Activated CD8-positive, alpha-beta memory T cell treated with anti-CD3 and anti-CD28 coated beads, Interleukin-2, amount 50 U/mL, for 4 hours (primary cell): ENCODE measurements around the gene VGF.

ENCODE experiments used
- DNase-seq: peaks from one replicate; pipeline ENCODE4 v3.0.0-alpha.2; 2020

The VGF gene

DNA sequence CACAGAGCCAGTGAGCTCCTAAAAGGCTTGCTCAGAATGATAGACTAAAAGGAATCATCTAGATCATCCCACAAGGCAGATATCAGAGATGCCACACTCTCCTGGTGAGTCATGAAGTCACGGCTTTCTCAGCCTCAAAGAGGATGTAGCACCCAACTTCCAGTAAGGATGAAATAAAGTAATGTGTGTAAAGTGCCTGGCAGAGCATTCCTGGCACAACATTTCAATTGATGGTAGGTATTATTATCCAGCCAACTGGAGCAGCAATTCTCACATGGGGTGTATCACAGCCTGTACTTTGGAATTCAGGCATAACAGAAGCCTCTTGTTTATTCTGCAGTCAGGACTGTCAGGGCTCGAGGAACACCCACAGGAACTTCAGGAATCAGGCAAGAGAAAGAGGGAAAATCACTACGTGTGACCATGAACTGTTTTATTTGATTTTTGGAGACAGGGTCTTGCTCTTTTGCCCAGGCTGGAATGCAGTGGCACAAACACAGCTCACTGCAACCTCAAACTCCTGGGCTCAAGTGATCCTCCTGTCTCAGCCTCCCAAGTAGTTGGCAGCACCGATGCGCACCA, 20.0 kb upstream of the VGF start:
- DNase-seq = no peak

DNA sequence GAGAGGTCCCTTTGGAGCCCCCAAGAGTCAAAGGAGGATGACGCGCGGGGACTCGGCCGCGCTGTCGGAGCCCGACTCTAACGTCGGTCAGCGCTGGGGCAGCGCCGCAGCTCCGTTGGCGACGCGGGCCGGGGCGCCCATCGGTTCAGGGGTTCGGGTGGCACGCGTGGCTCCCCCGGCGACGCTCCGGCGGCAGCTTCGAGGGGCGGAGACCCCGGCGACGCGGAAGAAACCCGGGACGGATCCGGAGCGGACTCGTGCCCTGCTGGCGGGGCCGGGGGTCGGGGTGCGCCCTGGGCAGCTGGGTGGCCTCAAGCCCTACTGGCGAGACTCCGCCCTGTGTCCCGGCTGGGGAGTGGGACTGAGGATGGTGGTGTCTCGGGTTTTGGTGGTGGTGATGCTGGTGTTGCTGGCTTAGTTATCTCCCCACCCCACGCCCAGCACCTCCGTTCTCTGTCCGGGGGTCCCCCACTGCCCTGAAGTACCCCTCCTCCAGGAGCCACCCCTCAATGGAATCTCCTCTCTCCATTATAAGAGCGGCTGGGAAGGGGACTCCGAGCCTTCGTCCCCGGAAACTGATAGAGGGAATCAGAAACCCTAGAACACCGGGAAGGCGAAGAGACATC, 14.9 kb upstream of the VGF start, which contains the start of gene NAT16:
TSS of gene NAT16 (minus strand) at position 164 of the 626 bp plus-strand sequence. CDS start 5,486 bp downstream, outside the sequence.
- no peak for DNase-seq

DNA sequence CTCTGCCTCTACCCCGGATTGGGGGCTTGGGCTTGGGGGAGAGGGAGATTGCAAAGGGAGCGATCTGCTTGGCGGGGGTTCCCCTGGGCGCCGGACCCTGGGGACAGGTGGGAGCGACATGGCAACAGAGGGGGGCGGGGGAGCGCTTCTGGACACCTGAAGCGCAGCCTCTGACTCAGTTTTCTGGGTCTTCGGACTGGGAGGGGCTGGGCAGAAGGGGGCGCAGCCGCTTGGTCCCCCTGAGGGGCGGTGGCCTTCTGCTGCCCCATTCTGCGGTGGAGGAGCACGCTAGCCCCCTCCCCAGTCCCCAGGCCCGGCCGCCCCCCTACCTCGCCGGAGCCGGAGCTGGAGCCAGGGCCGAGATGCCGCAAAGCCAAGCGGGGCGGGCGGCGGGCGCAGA, 14.3 kb upstream of the VGF start:
- DNase-seq = no peak

DNA sequence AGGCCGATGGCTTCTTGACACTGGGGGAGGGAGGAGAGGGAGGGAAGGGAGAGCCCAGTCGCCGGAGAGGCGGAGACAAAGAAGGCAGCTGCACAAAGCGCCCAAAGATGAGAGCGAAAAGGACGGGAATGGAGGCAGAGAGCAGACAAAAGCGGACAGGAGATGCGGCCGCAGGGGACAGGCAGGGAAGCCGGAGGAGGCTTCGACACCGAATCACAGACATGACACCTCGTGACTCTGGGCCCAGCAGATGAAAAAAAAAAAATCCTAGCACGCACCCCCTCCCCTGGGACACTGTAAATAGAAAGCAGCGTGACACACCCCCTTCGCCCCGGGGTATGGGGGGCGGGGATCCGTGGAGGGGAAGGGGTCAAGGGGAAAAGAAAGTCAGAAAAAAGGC, 13.7 kb upstream of the VGF start:
- DNase-seq = no peak

DNA sequence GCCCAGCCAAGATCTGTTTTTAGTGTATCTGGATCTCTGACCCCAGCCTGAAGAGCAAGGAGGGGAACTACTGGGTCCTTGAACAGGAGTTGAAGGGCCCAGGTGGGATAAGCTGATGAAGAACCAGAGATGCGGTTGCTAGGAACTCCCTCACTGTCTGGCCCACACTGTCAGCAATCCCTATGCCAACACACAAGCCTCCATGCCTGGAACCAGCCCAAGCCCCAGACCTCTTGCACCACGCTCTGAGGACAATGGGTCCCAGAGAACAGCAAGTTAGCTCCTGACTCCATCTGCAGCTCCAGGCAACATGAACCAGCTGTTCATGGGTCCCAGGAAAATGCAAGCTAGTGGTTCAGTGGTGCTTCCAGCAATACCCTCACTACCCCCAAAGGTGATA, 12.3 kb upstream of the VGF start:
- DNase-seq = no peak

DNA sequence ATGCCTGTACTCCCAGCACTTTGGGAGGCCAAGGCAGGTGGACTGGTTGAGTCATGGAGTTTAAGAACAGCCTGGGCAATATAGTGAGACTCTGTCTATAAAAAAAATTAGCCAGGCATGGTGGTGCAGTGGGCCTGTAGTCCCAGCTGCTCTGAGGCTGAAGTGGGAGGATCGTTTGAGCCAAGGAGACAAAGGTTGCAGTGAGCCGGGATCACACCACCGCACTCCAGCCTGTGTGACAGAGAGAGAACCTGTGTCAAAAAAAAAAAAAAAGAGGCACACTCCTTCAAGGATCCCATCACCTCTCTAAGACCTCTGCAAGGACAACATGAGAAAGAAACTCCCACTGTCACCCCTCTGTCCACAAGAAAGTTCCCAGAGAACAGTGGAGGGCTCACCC, 10.3 kb upstream of the VGF start:
- no peak for DNase-seq

DNA sequence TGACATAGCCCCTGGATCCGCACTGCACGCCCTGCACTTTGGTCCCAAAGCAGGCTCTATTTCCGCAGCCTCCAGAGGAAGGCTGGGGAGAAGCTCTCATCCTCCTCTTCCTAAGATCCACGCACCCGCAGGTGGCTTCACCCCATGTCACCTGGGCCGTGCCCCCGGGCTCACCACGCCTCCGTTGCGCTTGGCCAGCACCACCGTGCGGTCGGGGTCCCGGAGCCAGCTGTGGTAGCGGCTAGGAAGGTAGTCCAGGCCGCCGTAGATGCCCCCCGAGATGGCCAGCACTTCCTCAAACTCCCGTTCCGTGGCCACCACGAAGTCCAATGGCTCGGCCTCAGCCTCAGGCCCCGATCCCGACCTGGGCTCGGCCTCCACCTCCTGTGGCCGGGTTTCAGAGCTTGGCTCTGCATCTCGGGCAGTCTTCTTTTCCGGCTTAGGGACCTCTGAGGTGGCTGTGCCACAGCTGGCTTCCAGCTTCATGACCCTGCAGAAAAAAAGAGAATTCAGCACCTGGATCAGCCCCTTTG, 9.0 kb upstream of the VGF start:
- no peak for DNase-seq

DNA sequence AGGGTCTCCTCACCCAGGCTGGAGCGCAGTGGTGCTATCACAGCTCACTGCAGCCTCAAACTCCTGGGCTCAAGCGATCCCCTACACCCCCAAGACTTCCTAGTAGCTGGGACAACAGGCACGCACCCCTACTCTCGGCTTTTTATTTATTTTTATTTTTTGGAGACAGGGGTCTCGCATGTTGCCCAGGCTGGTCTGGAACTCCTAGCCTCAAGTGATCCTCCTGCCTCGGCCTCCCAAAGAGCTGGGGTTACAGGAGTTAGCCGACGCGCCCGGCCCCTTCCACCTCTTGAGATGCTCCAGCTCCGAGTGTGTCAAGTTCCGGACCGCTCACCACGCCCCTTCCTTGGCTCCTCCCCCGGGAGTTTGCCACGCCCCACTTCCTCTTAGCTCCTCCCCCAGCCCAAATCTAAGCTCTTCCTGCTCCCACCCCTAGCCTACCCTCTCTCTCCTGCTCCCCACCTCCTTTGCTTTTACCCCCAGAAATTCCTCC, 8.4 kb upstream of the VGF start:
- DNase-seq = peak; percentile 59

DNA sequence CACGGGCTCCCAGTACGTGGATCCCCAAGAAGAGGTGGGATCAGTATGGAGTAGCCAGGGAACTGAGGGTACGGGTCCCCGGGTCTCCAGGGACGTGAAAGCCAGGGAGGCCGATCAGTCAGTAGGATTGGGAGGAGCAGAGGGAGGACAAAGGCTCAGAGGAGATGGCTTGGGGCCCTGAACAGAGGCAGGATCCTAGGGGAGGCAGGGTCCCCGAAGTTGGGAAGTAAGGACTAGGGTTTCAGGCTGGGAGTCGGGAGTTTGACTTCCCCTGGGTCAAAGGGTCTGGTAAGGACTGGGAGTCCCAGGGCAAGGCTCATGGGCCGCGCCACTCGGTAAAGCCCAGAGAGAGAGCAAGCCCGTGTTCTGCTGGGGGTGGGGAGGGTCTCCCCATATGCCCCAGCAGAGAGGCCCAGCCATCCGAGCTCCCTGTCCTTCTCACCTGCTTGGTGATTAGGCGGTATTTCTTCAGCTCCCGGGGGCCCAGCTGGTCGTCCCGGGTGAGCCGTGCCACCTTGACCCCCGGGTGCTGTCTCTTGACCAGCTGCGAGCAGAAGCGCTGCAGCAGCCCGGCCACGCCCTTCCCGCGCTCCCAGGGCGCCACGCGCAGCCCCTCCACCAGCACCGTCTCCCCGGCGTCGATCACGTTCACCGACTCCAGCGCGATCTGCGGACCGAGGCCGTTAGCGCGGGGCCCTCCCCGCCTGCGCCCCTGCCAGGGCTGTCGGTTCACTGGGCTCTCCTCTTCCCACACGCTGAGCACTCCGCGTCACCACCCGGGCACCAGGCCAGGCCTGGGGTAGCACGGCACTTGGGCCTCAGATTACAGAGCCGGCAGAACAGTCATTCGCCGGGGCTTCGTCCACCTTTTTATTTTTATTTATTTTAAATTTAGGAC, 7.7 kb upstream of the VGF start:
- DNase-seq = no peak

DNA sequence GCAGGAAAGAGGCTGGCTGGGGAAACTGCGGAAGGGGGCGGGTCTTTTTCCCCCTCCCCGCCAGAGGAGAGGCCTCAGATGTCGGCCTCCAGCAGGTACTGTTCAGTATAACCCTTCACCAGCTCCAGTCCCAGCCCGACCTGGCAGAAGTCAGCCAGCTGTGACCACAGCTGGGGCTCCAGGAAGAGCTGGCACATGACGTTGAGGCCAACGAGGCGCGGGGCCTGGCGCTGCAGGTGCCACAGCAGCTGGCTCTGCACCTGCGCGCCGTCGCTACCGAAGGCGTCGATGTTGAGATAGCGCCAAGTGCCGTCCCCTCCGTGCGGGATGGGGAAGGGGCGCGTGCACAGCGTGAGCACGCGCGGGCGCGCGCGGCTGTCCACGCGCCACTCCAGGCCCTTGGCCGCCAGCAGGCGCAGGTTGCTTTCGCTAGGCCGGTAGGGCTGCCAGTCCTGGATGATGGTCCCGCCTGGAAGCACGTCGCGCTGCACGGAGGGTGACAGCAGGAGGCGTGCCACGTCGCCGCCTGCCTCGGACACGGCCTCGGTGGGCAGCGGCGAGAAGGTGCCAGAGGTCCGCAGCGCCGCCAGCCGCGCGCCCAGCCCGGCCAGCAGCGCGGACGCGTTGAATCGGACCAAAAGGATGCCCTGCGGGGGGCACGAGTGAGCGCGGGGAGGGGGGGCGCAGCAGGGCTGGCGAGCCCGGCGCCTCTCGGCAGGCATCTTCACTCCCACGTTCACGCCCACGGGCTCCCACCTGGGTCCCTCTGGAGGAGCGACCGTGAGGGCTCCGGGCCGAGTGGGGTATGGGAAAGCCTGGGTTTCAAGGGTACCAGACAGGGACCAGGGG, 6.9 kb upstream of the VGF start:
- DNase-seq = no peak

DNA sequence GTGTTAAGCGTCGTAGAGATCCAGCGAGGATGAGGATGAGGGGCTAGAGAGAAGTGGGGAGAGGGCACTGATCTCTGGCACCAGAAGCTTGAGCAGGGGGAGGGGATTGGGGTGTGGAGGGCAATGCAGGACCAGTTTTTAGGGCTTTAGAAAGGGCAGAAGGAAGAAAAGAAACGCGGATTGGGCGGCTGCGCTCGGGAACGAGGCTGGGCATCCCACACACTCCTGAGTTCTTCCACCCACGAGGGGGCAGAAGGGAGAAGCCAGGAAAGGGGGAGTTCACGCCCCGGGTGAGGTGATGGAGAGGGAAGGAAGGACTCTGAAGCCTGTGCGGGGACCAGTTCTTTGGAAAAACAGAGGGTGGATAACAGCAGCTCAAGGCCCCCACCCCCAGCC, 6.1 kb upstream of the VGF start:
- DNase-seq = no peak

DNA sequence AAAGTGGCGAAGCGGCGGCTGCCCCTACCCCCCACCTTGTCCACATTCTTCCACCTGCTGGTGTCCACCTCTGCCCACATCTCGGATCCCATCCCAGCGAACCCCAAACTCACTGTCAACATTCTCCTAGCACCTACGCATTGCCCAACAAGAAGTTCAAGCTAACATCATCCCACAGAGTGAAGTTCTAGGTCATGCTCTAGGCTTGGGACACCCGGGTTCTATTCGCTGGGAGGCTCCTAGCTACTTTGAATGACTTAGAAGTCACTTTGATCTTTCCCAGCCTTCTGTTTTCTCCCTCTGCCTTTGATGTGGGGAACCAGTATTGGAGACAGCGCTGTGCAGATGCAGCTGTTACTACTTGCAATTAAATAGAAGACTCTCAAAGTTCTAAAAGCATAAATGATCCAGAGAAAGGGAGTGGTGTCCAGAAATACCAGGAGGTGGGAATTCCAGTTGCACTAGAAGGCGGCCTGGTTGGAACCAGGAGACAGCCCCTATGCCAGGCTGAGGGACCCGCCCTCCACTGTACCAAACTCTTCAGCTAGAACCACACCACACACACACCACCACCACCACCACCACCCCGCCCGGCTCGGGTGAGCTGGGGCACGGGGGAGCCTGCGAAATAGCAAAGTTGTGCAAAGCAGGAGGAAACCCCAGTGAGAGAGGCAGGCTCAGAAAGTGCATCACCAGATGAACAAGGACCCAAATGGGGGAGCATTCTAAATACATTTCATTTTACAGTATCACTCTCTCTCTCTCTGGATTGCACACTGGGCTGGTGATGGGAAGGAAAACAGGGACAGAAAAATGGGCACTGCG, 5.5 kb upstream of the VGF start:
- no peak for DNase-seq

DNA sequence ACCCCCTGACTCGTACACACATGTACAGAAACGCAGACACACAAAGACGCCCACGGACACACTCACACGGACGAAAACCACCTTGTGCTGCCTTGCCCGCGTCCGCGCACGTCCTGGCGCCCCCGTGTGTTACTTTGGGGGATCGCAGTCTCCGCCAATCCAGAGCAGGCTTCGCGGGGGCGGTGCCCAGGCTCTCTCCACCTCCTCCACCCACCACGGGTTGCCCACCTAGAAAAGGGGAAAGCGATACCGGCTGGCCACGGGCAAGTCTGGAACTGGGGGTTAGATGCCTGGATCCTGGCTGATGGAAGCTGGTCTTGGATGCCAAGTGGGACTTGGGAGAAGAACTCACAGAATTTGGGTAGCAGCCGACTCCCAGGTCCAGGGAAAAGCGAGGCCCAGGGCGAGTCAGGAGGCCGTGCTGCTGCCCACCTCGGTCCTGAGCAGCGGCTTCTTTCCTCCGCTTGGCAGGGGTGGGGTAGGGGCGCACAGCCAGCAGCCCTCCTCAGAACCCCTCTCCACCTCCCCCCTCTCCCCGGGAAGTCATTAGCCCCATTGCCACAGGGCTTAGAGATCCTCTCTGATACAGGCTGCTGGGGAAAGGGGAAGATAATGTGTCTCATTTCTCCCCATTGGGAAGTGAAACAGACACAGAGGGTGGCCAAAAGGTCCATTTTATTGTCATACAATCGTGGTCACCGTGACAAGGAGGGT, 4.6 kb upstream of the VGF start:
- DNase-seq = peak; percentile 86

DNA sequence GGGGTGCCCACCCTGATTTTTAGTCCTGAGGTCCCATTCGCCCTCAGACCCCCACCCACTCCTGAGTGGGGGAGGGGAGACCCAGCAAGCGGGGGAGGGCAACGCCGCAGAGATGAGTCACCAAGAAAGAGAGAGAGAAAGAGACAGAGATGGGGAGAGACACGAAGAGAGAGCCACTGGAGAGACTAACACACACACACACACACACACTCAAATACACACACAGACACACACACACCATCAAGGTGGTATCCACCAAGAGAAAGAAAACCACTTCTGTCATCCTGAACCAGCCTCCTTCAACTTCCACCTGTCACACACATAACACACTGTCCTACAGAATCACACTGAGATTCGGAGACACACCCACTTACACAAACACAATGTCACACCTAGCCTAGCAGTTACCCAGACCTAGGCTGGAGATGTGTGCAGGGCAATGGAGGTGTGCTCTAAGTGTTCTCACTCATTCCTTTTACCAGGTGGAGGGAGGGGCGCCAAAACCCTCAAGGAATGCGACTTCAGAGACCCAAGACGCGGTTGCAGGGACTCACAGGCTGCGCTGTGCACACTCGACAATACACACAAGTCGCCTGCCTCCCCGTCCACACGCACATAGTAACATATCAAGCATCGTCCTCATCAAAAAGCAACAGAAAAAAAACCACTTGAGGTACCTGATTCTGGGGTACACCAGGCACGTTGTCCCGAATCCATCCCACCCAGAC, 3.9 kb upstream of the VGF start:
- DNase-seq = peak; percentile 39

DNA sequence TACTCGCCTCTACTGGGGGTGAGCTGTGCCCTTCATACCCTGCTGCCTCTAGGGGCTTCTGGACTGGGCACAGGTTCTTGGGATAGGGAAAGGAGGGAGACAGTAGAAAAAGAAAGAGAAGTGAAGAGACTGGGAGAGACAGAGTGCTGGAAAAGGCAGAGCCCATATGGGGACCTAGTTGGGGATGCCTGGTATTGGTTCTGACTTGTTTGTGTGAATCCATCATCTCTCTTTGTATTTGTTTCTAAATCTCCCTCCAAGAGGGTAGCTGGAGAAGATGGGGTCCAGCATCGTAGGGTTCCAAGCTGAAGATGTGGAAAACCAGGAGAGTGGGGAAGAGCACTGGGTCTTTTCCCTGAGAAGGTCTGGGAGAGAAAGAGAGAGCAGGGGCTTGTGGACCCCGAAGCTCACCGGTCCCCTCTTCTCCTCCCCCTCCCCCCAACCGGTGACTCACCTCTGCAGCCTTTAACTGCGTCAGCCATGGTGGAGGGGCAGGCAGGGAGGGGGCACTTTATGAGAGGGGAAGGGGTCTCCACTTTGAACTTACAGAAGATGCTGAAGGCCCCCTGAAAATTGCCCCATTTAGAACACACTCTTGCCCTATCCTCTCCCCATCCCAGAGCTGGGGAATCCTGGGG, 3.2 kb upstream of the VGF start:
- peak; percentile 56 for DNase-seq

DNA sequence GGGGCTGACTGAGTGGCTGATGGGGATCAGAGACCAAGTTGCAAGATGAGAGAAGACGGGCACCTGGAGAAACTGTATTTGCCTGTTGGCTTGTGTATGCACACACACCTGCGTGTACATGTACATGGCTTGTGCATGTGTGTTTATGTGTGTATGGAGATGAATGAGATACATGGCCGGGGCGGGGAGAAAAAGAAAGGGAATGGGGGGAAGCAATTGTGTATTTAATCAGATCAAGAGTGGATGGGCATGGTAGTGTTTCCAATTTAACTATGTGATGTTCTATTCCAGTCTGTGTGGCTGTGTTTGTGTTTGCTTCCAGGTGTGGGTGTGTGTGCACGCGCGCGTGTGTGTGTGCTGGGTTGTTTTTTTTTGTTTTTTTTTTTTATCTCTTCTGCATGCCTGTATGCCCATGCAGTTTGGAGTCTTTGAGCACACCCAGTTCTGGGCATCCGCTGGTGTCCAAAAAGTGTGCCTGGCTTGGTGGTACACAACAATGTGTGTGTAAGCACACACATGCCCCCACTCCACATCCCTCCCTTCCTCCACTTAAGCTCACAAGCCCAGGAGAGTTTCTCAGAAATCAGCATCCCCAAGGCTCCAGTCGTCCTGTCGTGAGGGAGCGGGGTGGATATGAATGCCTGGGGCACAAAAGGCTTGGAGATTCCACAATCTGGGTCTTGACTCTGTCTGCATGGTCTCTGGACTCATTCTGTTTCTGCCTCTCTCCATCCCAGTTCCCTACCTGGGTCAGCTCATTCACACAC, 2.5 kb upstream of the VGF start:
- DNase-seq = no peak

DNA sequence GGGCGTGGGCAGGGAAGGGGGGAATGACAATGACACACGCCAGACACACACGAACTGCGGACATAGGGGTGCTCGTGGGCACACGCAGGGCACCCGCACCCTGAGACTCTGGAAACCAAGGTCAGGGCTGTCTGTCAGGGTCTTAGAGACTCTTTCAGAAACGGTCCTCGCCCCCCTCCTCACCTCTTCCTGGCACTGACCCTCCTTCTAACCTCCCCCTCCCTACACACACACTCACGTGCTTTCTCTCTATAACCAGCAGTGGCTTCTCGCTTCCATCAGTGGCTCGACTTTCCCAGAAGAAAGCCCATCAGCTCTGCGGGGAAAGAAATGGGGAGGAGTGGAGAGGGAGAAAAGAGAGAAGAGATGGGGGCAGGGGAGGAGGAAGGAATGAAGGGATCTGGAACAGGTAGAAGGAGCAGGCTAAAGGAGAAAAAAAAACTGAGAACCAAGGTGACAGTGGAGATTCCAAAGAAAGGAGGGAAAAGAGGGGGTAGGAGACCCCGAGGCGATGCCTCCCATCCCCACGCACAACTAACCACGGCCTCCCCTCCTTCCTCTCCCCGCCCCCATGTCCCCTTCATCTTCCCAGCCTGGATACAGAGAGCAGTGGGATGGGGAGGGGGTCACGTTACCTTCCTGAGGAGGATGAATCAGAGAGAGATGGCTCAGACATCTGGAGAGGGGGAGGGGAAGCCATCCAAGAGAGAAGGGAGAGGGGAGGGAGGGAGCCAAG, 1.7 kb upstream of the VGF start:
- peak; percentile 30 for DNase-seq

DNA sequence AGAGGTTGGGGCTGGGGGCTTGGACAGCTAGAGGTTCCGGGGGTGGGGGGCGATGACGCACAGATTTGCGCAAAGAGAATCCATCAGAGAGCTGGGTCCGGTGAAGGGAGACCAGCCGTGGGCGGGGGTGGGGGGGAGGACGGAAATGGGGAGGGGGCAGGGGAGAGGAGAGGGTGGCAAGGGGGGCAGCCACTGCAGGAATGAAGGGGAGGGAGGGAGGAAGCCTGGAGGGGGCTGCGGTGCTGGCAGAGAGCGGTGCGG, 1.2 kb upstream of the VGF start:
- no peak for DNase-seq
